G401.6 (cell line): Measurements from ENCODE around the gene ERCC3.
"Not testable (repeated sequence)": the region's sequence is repeated elsewhere in the genome, so short reads cannot be mapped to it uniquely, and the experiment has no call there.

ENCODE experiments used
- FAIRE-seq: peaks from 2 replicates; lab custom pipeline; 2012; peaks lifted over from hg19 to GRCh38; lab: Jason Lieb, UNC

ERCC3 gene

GRCh38 chr2:127278959-127279358 is 15.0 kb downstream of the ERCC3 start:
- FAIRE-seq, result no peak

GRCh38 chr2:127277028-127277427 is 16.9 kb downstream of the ERCC3 start:
- FAIRE-seq, result no peak

- FAIRE-seq, result no peak
These were observed 18.2 kb downstream of the ERCC3 start for GRCh38 chr2:127275789-127276188.

GRCh38 chr2:127275356-127275755 is 18.6 kb downstream of the ERCC3 start:
- no peak for FAIRE-seq

GRCh38 chr2:127270663-127271062 is 23.3 kb downstream of the ERCC3 start:
- FAIRE-seq, result no peak

GRCh38 chr2:127261804-127262406 is 32.0 kb downstream of the ERCC3 start:
- FAIRE-seq, result no peak

GRCh38 chr2:127259355-127259754 is 34.6 kb downstream of the ERCC3 start:
- FAIRE-seq, result no peak

GRCh38 chr2:127256866-127257265 is 37.1 kb downstream of the ERCC3 start:
- no peak for FAIRE-seq

GRCh38 chr2:127256381-127256780 is 37.6 kb downstream of the ERCC3 start:
- FAIRE-seq, result no peak

GRCh38 chr2:127255721-127256120 is 38.2 kb downstream of the ERCC3 start:
- no peak for FAIRE-seq

- FAIRE-seq, result no peak
These were observed 38.8 kb downstream of the ERCC3 start for GRCh38 chr2:127255146-127255545.

- no peak for FAIRE-seq
These were observed 39.5 kb downstream of the ERCC3 start for GRCh38 chr2:127254386-127254981.

GRCh38 chr2:127241184-127241583 is 52.8 kb downstream of the ERCC3 start:
- not testable (repeated sequence) for FAIRE-seq

GRCh38 chr2:127239395-127239794 is 54.5 kb downstream of the ERCC3 start:
- FAIRE-seq, result no peak

GRCh38 chr2:127237768-127238167 is 56.2 kb downstream of the ERCC3 start:
- not testable (repeated sequence) for FAIRE-seq

- FAIRE-seq, result no peak
These were observed 58.8 kb downstream of the ERCC3 start for GRCh38 chr2:127235082-127235702.

- FAIRE-seq, result no peak
These were observed 60.2 kb downstream of the ERCC3 start for GRCh38 chr2:127233710-127234109.

GRCh38 chr2:127231130-127231865 is 62.6 kb downstream of the ERCC3 start:
- no peak for FAIRE-seq

- no peak for FAIRE-seq
These were observed 64.4 kb downstream of the ERCC3 start for GRCh38 chr2:127229555-127229954.

- no peak for FAIRE-seq
These were observed 65.8 kb downstream of the ERCC3 start for GRCh38 chr2:127228102-127228501.

- not testable (repeated sequence) for FAIRE-seq
These were observed 66.7 kb downstream of the ERCC3 start for GRCh38 chr2:127227264-127227660.

GRCh38 chr2:127226520-127227263 is 67.3 kb downstream of the ERCC3 start:
- no peak for FAIRE-seq
